Diencephalon (tissue), 1 donor: ENCODE results near the gene ZNF385C. TPM values are rescaled to one million over a fixed set of nuclear protein-coding genes. Genes with fewer than 3 reads are reported as not detected.

Experiments used
- total RNA-seq: library from RNA; depleted of rRNA; stranded (reverse); fragments of >200 nt; gene quantifications from one replicate; pipeline ENCODE4 v1.2.3, GENCODE V29; 2014

Gene ZNF385C
- 1.8 TPM for total RNA-seq

GRCh38 chr17:42097691-42098631 lies at the start of gene ZNF385C:
TSS of gene ZNF385C (minus strand) at chr17:42098473. CDS start at chr17:42063056, 35,417 bp downstream.

GRCh38 chr17:42122371-42123303 lies 24.4 kb upstream of the ZNF385C start, which contains the start of gene HSPB9:
TSS of gene HSPB9 (plus strand) at chr17:42122804. CDS start at chr17:42122851, 47 bp downstream.

GRCh38 chr17:42120770-42121769 lies 22.8 kb upstream of the ZNF385C start, which contains the start of gene KAT2A:
TSS of gene KAT2A (minus strand) at chr17:42121367. CDS start at chr17:42121304, 63 bp downstream.

GRCh38 chr17:42112552-42113176 lies 14.4 kb upstream of the ZNF385C start, which contains the start of gene DHX58:
TSS of gene DHX58 (minus strand) at chr17:42112714. CDS start at chr17:42111892, 822 bp downstream.

GRCh38 chr17:42050393-42051012 lies 47.8 kb downstream of the ZNF385C start, which contains the start of gene C17orf113:
TSS of gene C17orf113 (minus strand) at chr17:42050601. CDS start at chr17:42043376, 7,225 bp downstream.

GRCh38 chr17:42019509-42020404 lies 78.5 kb downstream of the ZNF385C start, which contains the start of gene NKIRAS2:
TSS of gene NKIRAS2 (plus strand) at chr17:42020090. CDS start at chr17:42021578, 1,488 bp downstream.

GRCh38 chr17:42016941-42017865 lies 81.1 kb downstream of the ZNF385C start, which contains the start of gene DNAJC7:
TSS of gene DNAJC7 (minus strand) at chr17:42017439. CDS start at chr17:42017416, 23 bp downstream.

Other genes starting within 250 kb of the ZNF385C start
- gene KLHL11, start 233.1 kb downstream of the ZNF385C start, total RNA-seq, result 76.6 TPM
- 171 TPM for gene ACLY, start 179.5 kb downstream of the ZNF385C start, total RNA-seq
- gene ODAD4, start 167.9 kb downstream of the ZNF385C start, total RNA-seq, result 6.5 TPM
- 78.4 TPM for gene CNP, start 131.7 kb downstream of the ZNF385C start, total RNA-seq
- 90.0 TPM for gene DNAJC7, start 81.0 kb downstream of the ZNF385C start, total RNA-seq
- 48.9 TPM for gene NKIRAS2, start 78.4 kb downstream of the ZNF385C start, total RNA-seq
- gene C17orf113, start 47.9 kb downstream of the ZNF385C start, total RNA-seq, result 4.2 TPM
- gene DHX58, start 14.2 kb upstream of the ZNF385C start, total RNA-seq, result 3.0 TPM
- gene KAT2A, start 22.9 kb upstream of the ZNF385C start, total RNA-seq, result 18.7 TPM
- 0.23 TPM for gene HSPB9, start 24.3 kb upstream of the ZNF385C start, total RNA-seq
- 64.8 TPM for gene RAB5C, start 56.5 kb upstream of the ZNF385C start, total RNA-seq
- gene KCNH4, start 82.7 kb upstream of the ZNF385C start, total RNA-seq, result 1.8 TPM
- 1.6 TPM for gene HCRT, start 87.0 kb upstream of the ZNF385C start, total RNA-seq
- 5.1 TPM for gene GHDC, start 96.0 kb upstream of the ZNF385C start, total RNA-seq
- gene STAT5B, start 177.9 kb upstream of the ZNF385C start, total RNA-seq, result 26.3 TPM
- 3.7 TPM for gene STAT5A, start 190.0 kb upstream of the ZNF385C start, total RNA-seq